ENCODE data around the gene PGM1.

The PGM1 gene

DNA sequence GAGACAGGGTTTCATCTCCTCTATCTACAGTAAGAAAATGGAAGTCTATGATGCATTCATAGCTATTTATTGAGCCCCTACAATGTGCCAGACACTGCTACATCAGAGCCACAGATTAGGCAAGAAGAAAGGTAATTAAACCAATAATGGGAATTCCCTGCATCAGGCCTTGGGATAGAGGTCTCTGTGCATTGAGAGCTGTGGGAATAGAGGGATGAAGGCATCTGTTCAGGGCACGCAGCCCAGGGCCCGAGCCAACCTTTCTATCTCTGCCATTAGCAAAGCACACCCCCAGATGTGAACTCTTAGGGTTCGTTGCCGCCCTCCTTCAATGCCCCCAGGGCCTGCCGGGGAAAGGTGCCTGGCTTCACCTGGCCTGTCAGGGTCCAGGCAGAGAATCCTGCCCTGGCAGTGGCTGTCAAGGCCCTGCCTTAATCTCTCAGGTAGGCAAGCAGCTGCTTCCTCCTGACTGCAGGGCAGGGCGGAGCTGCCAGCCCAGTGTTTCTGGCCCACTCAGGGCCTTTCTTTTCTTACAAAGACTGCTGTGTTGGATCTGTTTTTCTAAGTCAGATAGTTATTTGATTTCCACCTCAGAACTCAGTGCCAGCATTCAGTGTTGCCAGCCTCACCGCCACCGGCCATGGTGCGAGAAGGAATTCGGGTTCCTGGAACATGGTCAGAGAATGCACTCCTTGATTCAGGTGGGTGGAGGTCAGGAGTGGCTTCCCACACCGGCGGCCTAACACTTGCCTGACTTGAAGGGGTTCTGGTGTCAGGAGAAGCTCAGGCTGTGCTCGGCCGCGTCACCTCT is 76.1 kb downstream of the PGM1 start:
- DNase-seq, result no peak

DNA sequence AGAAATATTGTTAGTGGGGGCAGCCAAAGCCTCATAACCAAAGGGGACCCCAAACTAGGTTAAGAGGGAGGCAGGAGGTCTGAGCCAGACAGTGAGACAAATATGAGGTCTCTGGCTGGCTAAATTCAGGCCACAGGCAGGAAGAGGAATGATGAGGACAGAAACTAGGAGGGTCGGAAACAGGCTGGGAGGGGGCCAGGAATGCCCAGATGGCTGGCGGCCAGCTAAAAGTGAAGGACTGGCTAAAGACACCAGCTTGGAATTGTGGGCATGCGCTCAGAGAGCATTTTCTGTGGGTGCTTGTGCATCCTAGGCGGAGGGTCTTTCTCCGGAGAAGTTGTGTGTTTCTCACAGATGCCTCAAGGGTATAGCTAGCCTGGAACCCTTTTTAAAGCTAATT is 77.0 kb downstream of the PGM1 start:
- no peak for DNase-seq

DNA sequence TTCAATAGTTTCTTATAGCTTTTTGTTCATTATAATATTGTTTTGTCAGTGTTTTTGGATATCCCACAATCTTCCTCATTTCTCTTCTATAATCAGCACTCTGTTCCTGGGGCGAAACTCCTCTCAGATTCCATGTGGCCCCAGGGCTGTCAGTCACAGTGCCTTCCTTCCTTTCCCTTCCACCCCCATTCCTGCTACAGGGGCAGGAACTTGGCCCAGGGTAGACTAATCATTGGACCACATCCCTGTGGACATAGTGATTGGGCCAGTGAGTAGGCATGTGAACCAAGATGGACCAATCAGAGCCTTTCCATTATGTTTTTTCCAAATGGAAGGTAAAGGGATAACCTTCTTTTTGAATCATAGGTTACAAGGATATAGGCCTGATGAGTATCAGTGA is 78.3 kb downstream of the PGM1 start:
- DNase-seq, result no peak

DNA sequence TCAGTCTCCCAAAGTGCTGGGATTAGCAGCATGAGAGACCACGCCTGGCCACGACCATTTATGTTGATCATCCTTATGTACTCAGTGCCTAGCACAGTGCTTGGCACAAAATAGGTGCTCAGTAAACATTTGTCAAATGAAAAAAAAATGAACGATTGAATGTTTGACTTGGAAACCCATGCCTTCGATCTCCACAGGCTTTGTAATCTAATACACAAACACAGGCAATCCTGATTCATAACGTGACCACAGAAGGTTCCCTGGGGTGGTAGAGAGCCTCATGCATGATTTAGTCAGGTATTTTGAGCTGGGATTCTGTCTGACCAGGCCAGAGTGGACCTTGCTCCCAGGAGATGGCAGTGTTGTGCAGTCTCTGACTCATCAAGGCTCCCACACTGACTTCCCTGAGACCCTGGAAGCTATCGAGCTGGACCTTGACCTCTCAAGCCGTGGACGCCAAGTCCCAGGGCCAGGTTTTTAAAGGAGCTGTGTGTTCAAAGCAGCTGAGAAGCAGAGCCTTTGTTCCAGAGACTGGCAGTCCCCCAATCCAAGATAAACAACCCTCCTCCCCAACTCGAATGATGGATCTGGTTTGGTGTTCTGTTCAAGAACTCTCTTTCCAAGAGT is 81.1 kb downstream of the PGM1 start:
- DNase-seq, result no peak

DNA sequence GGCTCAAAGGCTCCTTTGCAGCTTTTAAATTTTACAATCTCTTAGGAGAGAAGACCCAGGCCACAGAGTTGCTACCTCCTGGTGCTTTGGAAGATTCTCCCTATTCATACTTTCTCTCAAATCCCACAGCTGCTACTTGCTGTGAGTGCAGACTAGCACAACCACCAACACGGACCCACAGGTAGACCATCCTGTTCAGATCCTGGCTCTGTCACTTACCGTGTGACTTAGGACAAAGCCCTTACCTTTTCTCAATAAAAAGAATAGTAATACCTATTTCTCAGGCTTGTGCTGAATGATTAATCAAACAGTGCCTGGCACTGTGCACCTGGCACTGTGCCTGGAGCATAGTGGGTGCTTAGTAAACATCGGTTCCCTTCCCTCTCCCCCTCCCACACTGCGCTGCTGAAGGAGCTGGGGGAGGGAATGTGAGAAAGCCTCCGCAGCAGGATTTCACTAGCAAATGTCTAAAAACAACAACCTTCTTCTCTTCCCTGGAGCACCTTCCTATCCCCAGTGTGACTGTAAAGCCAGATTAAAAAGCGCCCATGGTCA is 81.7 kb downstream of the PGM1 start:
- DNase-seq, result no peak

DNA sequence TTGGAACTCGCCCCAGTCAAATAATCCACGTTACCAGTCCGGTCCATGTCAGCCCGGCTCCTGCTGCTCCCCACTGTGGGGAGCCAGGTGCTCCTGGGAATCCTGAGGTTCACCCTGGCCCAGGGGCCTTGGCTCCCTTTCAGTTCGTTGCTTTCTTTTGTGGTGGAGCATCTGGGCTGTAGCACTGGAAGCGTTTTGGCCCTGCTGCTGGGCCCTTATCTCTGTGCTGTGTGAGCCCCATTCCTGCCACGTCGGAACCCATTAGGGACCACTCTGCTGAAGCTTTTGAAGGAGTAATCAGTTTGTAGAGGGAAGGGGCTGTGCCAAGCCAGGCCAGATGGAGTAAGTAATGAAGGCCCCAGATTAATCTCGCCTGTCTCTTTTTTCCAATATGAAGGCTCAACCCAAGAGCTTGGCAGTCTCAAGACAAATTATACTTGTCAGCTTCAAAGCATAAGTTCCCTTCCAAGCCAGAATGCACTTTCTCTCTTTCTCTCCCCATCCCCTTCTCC is 82.3 kb downstream of the PGM1 start:
- no peak for DNase-seq

DNA sequence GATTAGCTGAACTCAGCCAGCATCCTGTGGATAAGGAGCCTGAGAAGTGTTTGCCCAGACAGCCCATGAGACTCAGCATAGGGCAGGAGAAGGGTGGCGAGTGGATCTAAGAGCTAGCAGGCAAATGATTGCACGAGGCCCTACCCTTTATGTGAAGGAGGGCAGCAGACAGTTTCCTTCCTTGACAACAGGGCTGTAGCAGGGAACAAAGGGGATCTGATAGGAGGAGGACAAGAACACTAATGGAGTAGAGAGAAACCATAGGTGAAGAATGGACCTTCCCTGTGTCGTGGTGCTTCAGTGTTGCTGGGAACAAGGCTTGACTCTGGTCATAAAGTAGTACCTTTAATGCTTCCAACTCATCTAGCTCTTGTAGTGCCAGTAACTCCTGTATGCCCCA is 84.3 kb downstream of the PGM1 start:
- DNase-seq, result no peak

DNA sequence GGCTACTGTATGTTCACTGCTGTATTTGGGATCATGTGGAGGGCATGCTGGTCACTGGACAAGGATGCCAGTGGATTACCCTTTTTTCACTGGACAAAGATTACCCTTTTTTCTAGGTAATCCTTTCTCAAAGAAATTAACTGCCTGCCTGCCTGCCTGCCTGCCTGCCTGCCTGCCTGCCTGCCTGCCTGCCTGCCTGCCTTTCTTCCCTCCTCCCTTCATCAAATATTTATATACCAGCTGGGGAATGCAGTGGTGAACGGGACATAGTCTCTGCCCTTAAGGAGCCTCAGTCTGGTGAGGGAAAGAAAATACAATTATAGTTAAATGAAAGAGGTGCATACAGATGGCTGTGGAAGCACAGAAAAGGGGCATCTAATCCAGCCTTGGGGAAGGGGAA is 85.0 kb downstream of the PGM1 start:
- no peak for DNase-seq

DNA sequence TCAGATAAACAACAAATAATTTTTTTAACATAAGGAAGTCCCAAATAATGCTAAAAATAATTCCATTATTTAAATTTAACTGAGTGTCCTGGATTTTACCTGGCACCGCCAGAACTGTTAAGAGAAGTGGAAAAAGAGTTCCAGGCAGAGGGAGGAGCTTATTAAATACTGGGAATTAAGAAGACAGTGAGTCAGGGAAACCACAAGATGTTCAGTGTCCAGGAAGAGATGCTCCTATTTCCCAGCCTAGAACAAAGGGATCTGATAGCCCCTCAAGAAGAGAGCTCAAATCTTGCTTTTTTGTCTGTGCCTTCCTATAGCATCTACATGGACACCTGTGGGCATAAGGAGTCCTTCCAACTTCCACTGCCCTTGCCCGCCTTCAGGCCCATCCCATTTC is 85.9 kb downstream of the PGM1 start:
- no peak for DNase-seq

DNA sequence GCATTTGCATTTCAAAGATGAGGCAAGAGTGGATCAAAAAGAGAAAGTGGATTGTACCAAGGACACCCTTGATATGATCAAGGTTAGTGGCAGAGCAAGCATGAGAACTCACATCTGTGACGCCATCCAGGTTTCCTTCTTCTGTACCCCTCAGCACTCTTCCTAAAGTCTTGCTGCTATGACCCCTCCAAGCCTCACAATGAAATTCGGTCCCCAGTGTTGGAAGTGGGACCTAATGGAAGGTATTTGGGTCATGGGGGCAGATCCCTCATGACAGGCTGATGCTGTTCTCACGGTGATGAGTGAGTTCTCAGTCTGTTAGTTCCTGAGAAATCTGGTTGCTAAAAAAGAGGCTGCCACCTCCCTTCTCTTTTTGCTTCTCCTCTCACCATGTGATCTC is 86.4 kb downstream of the PGM1 start:
- no peak for DNase-seq

DNA sequence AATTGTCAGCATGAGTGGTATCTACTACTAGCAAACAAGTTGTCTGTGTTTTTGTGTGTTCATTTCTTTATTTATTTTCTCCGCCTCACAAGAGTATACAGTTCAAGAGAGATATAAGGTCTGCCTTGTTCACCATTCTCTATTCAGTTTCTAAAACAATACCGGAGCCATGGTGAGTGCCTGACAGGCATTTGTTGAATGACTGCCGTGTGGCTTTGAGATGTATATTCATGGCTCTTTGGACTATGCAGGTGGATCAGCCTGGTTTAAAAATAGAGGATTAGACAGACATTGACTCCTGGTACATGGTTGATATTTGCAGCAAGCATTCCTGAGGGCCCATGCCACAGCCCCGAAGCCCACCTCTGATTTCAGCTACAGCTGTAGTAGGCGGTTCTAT is 89.7 kb downstream of the PGM1 start:
- no peak for DNase-seq

DNA sequence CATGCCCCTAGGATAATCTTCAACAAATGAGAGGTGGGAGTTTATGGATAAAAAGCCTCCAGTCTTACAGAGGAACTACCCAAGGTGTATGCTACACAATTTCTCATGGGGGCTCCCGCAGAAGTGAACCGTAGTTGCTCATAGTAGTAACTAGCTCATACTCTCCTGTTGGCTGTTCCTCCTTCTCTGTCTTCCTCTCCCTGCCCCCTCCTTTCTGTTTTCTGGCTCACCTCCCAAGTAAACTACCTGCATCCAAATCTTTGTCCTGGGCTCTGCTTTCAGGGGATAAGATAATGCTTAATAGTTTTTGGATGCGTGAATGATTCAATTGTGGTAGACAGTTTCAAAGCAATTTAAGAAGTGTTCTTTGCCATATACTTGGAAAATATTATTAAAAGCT is 90.5 kb downstream of the PGM1 start:
- no peak for DNase-seq

DNA sequence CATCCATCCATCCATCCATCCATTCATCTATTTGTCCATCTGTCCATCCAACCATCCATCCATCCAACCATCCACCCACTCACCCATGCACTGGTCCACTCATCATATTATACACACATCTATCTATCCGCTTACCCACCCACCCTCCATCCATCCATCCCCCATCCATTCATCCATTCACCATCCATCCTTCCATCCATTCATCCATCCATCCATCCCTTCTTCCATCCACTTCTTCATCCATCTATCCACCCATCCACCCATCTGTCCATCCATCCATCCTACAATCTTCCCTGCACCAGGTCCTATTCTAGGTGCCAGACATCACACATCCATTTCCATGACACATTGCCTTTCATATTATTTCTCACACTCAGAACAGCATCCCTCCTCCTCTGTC is 93.5 kb downstream of the PGM1 start:
- no peak for DNase-seq

DNA sequence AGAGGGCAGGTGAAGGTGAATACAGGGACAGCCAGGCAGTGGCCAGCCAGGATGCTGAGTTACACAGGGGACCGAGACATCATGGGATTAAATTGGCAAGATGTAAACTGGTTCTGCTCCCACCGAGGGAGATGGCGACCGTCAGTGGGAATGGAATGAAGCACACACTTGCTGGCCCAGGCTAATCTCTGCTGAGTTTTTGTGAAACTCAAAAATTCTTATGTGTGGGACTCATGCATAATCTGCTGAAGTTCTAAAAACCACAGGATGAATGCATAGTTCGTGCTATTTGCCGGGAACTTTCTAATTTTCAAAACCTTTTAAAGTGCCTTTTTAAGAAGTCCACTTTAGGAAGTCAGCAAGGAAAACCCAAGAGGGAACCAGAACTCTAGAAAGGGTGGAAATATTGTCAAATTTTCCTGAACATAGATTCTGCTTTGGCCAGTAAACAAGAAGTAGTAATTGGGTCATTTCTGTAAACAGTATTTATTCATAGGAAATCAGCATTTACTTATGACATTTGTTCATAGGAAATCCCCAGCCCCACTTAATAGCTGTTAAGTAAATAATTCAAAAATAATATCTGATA is 95.2 kb downstream of the PGM1 start:
- DNase-seq, result no peak

DNA sequence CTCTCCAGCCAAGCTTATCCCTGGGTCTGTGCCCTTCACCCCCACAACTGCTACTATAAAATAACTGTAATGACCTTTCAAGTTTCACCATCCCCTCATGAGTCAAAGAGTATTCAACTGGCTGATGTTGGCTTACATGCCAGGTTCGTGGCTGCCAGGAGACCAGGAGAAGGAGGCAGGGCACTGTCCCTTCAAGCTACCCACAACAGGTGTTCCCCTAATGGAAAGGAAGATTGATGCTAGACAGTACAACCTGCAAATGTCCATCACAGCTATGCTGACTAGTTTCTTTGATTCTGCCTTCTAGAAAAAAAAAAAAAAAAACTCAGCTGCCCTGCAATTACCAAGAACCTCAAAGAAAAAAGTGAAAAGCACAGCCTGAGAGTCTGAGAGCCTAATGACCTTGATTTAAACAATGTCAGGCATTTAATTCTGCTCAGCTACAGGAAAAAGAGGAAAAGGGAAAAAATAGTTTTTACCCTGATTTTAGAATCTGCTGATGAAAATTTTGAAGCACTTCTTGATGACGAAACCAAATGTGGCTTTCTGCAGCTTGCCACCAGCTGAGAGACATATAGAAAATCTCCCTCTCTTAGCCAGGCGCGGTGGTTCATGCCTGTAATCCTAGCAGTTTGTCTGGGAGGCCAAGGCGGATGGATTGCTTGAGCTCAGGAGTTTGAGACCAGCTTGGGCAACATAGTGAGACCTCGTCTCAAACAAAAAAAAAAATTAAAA is 97.9 kb downstream of the PGM1 start:
- no peak for DNase-seq

DNA sequence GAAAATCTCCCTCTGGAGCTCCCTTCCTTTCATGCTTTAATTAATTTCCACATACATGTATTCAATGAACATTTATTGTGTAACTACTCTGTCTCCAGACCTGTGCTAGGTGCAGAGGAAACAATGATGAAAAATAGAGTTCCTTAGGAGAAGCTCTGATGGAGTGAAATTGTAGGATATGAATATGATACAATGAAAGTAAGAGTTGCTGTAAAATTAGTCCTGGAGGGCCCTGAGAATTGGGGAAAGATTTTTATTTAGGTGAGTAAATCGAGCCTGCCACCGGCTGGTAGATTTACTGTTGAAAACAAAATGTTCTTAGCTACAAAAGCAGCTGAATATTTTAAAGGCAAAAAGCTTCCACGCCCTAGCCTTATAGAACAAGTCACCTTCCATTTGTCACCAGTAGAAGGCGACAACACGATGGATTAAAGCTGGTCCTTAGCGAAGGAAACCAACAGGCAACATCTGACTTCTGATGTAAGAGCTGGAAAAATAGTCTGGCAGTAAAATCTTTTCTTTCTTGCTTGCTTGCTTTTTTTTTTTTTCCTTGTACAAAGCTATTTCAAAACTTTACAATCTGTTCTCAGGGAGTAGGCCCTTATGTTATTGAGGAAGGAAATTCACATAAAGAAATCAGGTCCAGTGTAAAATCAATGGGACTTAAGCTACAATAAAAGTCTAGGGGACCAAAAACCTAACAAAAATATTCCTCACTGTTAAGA is 98.7 kb downstream of the PGM1 start:
- peak; percentile 10 to 40 for DNase-seq

DNA sequence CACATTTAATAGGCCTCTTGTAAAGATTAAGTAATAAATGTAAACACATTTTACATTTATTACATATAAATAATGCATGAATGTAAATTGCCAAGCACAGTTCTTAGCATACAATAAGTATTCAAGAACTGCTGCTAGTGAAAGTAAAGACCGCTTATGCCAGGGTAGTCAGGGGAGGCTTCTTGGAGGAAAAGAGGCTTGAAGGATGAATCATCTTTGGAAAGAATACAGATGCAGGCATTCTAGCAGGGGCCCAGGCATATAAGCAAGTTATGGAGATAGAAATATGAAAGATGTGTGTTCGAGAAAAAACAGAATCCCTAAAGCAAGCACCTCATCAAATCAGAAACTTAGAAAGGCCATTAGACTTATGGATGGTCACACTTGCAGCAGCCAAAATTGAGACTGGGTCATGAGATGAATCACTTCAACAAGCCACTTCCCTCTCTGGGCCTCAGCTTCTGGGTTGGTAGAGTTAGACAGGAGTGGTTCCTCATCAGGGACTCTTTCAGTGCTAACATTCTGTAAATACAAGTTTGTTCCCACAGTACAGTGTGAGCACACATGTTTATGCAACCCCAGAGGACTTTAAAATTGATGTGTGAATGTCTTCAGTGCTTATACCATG is 100.8 kb downstream of the PGM1 start:
- DNase-seq, result no peak

DNA sequence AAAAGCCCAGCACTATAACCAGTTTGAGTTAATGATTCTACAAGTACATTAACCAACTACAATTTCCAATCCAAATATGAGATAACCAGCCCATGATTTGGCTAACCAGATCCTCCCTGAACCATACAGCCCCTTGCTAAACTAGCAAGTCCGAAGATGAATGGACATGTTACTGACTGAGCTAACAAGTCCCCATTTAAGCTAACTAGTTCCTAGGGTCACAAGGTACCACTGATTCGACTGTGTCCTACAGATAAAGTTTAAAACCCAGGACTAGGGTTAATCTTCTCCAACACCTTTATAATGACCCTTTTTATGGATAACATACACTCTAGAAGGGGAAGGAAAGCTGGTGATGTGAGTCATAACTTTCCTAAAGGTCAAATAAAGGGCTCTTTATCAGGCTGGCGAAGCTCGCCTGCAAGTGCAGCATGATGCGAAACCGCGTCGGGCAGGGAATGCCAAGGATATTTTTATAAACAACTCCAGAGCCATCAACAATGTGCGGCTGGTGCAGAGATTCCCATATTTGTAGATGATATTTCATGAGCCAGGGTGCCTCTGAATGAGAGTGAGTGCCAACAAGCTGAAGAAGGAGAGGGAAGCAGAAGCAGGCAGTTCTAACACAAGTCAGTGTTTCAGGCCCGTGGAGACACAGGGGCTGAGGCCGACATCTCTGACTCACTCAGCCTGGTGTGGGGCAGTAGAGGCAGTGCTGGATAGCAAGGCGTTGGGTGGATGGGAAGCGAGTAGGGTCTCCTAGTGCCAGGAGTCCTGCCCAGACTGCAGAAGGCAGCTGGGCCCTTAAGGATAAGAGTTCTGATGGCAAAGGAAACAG is 105.0 kb downstream of the PGM1 start:
- no peak for DNase-seq

DNA sequence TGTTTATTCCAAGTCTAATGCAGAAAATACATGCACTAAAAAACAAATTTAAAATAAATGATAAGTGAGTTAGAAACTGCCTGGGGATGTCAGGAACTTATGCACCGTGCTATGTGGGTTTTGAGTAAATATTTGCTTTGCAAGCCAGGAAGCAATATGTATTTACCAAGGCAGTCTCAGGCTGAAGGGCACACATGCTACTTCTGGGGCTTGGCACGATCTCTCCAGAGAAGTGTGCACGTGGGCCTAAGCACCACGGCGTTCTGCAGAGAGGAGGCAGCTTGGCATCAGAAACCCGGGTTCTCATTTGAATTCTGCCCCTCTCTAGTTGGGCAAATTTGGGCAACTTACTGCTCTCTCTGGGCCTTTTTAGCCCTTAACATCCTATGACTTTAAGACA is 108.0 kb downstream of the PGM1 start:
- no peak for DNase-seq

DNA sequence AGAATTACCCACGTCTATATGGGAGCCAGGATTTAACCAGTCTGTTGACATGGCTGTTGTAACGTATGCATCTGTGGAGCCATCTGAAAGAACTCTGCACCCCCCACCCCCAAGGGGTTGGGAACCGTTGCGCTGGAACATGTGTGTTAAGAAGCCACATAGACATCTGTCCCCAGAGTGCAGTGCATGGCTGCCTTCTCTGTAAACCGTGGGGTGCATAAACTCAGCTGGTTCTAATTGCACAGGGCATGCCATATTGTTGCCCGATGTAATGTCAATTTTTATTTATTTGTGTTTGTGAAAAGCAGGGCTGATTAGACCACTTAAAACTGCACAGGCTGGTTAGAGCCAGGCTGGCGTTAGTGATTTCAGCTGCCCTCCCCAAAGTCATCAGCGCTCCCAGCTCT is 110.5 kb downstream of the PGM1 start:
- DNase-seq, result no peak

DNA sequence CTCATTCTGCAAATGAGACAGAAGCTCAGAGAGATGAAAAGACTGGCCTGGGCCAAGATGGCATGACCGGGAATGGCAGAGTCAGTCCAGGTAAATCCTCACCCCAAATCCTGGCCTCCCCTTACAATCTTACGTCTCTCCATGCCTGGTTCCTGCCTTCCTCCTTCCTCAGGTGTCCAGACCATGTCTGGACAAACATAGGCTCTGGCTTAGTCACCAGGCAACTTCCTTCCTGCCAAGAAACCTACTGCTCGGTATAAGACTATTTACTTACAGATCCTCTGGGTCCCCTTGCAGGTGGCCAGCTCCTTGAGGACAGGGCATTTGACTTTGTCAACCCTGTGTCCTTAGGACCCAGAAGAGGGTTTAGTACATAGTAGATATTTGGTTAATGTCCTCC is 111.2 kb downstream of the PGM1 start:
- DNase-seq, result no peak
